Prostate gland (tissue), 2 donors: ENCODE data around the gene GPRC5B. TPM values are rescaled to one million over a fixed set of nuclear protein-coding genes. Genes with fewer than 3 reads are reported as not detected.

Experiments used
- DNase-seq: peaks from one replicate; pipeline ENCODE4 v3.0.0-alpha.2; 2019; ENCODE audit warnings: low spot score
- H3K27ac ChIP-seq, 2 donors: fragments of 200-600 bp; sonication (generic); 2 replicates each; pipeline ENCODE4 v1.5.1; 2017 to 2019
- H3K27me3 ChIP-seq: fragments of 200-600 bp; sonication (generic); replicated peaks from 2 replicates; pipeline ENCODE4 v1.5.1; 2019; ENCODE audit not compliant: insufficient read depth
- H3K36me3 ChIP-seq, 2 donors: fragments of 200-600 bp; sonication (generic); 1 replicate in 1 of 2; 2 replicates in 1 of 2; pipeline versions ENCODE4 v1.5.1 to v1.8.1; 2017 to 2019
- H3K4me1 ChIP-seq: fragments of 200-600 bp; sonication (generic); replicated peaks from 2 replicates; pipeline ENCODE4 v1.5.1; 2019
- H3K4me3 ChIP-seq, 2 donors: fragments of 200-600 bp; sonication (generic); 2 replicates each; pipeline ENCODE4 v1.5.1; 2017 to 2019
- H3K9me3 ChIP-seq: fragments of 200-600 bp; sonication (generic); 2 replicates; pipeline ENCODE4 v1.5.1; 2017
- POLR2A ChIP-seq: fragments of 450-650 bp; IDR thresholded peaks from one replicate; pipeline ENCODE4 v1.6.1; 2016; ENCODE audit warnings: antibody characterized with exemption, mild to moderate bottlenecking
- POLR2AphosphoS5 ChIP-seq: sonication (generic); formaldehyde crosslinking; IDR thresholded peaks from one replicate; pipeline ENCODE4 v1.6.1; 2017; ENCODE audit warnings: antibody characterized with exemption
- WGBS: methylation state at CpG from one replicate; pipeline ENCODE4 v1.1.5; 2018; 5-methylcytosine and 5-hydroxymethylcytosine counted together
- intact Hi-C: fragments of 100-400 bp; cut with DNase I; formaldehyde crosslinking; loops from one replicate; pipeline ENCODE4 v1.14.2; 2022
- small RNA-seq, 2 donors: library from RNA; depleted of rRNA; stranded (forward); fragments of <200 nt; gene quantifications; one replicate each; pipeline ENCODE3, GENCODE V24; 2016
- total RNA-seq, 2 donors: library from RNA; depleted of rRNA; stranded (reverse); fragments of >200 nt; gene quantifications; one replicate each; pipeline ENCODE4 v1.1.0, GENCODE V29; 2016
- TF ChIP-seq, protein P1 (sequence below), 4 experiments: fragments of 200-600 bp in 2 of 4; fragments of 450-650 bp in 2 of 4; sonication (generic) in 2 of 4; IDR thresholded peaks; 1 replicate in 3 of 4; 2 replicates in 1 of 4; pipeline ENCODE4 v1.5.1; 2016 to 2019; ENCODE audit warnings: antibody characterized with exemption in 4 of 4, mild to moderate bottlenecking in 2 of 4, moderate library complexity in 2 of 4

Gene GPRC5B
- total RNA-seq, 2 donors from 2014 or later: 19.4 to 256 TPM

DNA sequence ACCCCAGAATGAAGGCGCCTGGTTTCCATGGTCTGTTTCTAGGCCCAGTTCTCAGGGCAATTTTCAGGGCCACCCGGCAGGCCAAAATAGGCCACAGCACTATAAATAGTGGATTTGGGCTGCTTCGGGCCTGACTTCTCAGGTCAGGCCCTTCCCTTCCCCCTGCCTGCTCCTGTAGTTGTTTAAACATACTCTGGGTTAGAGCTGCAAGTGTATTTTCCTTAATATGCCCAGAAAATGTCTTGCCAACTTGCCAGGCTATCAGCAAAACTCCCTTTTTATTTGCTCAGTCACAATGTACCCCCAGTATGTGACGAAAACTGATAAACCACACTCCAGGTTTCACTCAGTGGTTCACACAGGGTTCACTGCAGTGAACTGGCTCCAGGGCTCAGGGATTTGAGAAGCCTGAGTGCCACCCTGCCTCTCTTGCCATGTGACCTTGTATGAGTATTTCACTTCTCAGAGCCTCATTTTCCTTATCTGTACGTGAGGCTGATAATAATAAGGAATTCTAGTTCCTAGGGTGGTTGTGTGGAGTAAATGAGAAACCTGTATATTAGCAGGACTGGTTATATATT lies 76.5 kb downstream of the GPRC5B start:
- Histone ChIP-seq H3K4me3 (no peak overlapping the region), H3K9me3 (no peaks in the 10 kb centered on the region), H3K27me3 (no peaks in the 10 kb centered on the region), H3K27ac (no peak overlapping the region), H3K36me3 (no peaks in the 10 kb centered on the region), H3K4me1 (no peaks in the 10 kb centered on the region)
- WGBS: 53% methylated on average over 5 of the region's 5 CpGs
- no peak for TF ChIP-seq POLR2A
- TF ChIP-seq POLR2AphosphoS5: no peak
- TF ChIP-seq, protein P1, sequence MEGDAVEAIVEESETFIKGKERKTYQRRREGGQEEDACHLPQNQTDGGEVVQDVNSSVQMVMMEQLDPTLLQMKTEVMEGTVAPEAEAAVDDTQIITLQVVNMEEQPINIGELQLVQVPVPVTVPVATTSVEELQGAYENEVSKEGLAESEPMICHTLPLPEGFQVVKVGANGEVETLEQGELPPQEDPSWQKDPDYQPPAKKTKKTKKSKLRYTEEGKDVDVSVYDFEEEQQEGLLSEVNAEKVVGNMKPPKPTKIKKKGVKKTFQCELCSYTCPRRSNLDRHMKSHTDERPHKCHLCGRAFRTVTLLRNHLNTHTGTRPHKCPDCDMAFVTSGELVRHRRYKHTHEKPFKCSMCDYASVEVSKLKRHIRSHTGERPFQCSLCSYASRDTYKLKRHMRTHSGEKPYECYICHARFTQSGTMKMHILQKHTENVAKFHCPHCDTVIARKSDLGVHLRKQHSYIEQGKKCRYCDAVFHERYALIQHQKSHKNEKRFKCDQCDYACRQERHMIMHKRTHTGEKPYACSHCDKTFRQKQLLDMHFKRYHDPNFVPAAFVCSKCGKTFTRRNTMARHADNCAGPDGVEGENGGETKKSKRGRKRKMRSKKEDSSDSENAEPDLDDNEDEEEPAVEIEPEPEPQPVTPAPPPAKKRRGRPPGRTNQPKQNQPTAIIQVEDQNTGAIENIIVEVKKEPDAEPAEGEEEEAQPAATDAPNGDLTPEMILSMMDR (IDR thresholded peaks at IDR 0.05): no peak
- intact Hi-C loops: no loop called here
- no peak for DNase-seq

Small RNAs within 50 kb of the gene (small RNA-seq; reads per million reads assigned to genes)
- gene LARP7P2: 0 reads per million in 2 donors

Other genes starting within 250 kb of the GPRC5B start
- 10 to 100 TPM; 11.2 to 26.6 TPM for gene KNOP1, start 166.6 kb downstream of the GPRC5B start, total RNA-seq
- 10 to 100 TPM; 26.0 to 42.2 TPM for gene IQCK, start 166.6 kb downstream of the GPRC5B start, total RNA-seq
- gene GPR139, start 189.0 kb upstream of the GPRC5B start, total RNA-seq: not detected